Lung (tissue), 12 donors: Measurements from ENCODE around the gene GNPNAT1. TPM values are rescaled to one million over a fixed set of nuclear protein-coding genes. Genes with fewer than 3 reads are reported as not detected.

Experiments
- ATAC-seq: fragments of 200-7000 bp; cut with Tn5 transposase; one replicate; pipeline ENCODE4 v1.9.1; 2020; ENCODE audit warnings: moderate number of reproducible peaks; ENCODE audit not compliant: insufficient read depth, low FRiP score
- DNase-seq, 3 donors: peaks; one replicate each; pipeline ENCODE4 v3.0.0-alpha.2; 2013 to 2017
- H3K27ac ChIP-seq, 2 donors: one replicate each; pipeline ENCODE4 v1.5.1; 2013; ENCODE audit warnings: mild to moderate bottlenecking in 2 of 2, moderate library complexity in 2 of 2, control low read depth in 1 of 2, inconsistent platforms in 1 of 2, low read depth in 1 of 2, low read length in 1 of 2
- H3K27me3 ChIP-seq, 3 donors: one replicate each; pipeline ENCODE4 v1.5.1; 2013; ENCODE audit warnings: low read length in 2 of 3; ENCODE audit not compliant: control insufficient read depth in 3 of 3, insufficient read depth in 3 of 3
- H3K36me3 ChIP-seq, 4 donors: one replicate each; pipeline ENCODE4 v1.5.1; 2013; ENCODE audit warnings: low read length in 4 of 4, mild to moderate bottlenecking in 1 of 4, moderate library complexity in 1 of 4; ENCODE audit not compliant: control insufficient read depth in 4 of 4, insufficient read depth in 4 of 4
- H3K4me1 ChIP-seq, 5 donors: one replicate each; pipeline ENCODE4 v1.5.1; 2013; ENCODE audit warnings: low read length in 5 of 5, mild to moderate bottlenecking in 2 of 5, moderate library complexity in 1 of 5; ENCODE audit not compliant: control insufficient read depth in 5 of 5, insufficient read depth in 5 of 5
- H3K4me3 ChIP-seq: one replicate; pipeline ENCODE4 v1.5.1; 2013; ENCODE audit warnings: mild to moderate bottlenecking, control low read depth, moderate library complexity
- H3K9ac ChIP-seq, 2 donors: one replicate each; pipeline ENCODE4 v1.5.1; 2013; ENCODE audit warnings: low read length in 2 of 2, control low read depth in 1 of 2; ENCODE audit not compliant: insufficient read depth in 1 of 2
- H3K9me3 ChIP-seq, 4 donors: one replicate each; pipeline ENCODE4 v1.5.1; 2013; ENCODE audit warnings: low read length in 3 of 4, mild to moderate bottlenecking in 1 of 4, moderate library complexity in 1 of 4; ENCODE audit not compliant: control insufficient read depth in 4 of 4, insufficient read depth in 3 of 4
- CTCF ChIP-seq: IDR thresholded peaks from 2 replicates; pipeline ENCODE4 v1.5.1; 2012; ENCODE audit warnings: mild to moderate bottlenecking; ENCODE audit errors: control extremely low read depth, extremely low read depth
- WGBS, 2 donors: extraction: QIAGEN DNeasy Blood & Tissue Kit; methylation state at CpG; one replicate each; pipeline ENCODE4 v1.1.7; 2013; 5-methylcytosine and 5-hydroxymethylcytosine counted together
- polyA plus RNA-seq, 2 donors: library from polyadenylated mRNA; stranded (reverse); fragments of 200-250 nt; gene quantifications; one replicate each; pipeline ENCODE4 v1.2.1, GENCODE V29; 2013
- total RNA-seq, 2 donors: library from RNA; depleted of rRNA in 1 of 2; stranded (reverse); fragments of >200 nt in 1 of 2; gene quantifications; one replicate each; pipeline ENCODE4 v1.2.1, GENCODE V29; 2014 to 2021
- donor health status: control.
- donor health status: control.
- donor health status: Bipolar disorder and iron deficiency.
- donor health status: healthy.
- donor health status: DM: yes; HTN: yes; CAD: no.

GNPNAT1 gene
- total and polyA plus RNA-seq, 4 donors: 7.2 to 18.3 (median 12.3) TPM

GRCh38 chr14:52833891-52834290 lies 42.5 kb upstream of the GNPNAT1 start:
- ATAC-seq (no peak), DNase-seq (no peak)
- WGBS, 2 donors: 95 to 98% methylated on average over 5 of the region's 5 CpGs
- no peak for TF ChIP-seq CTCF
- H3K36me3 ChIP-seq: no peaks in the 10 kb centered on the region
- H3K27ac ChIP-seq: no peak overlapping the region
- H3K9me3 ChIP-seq: no peaks in the 10 kb centered on the region
- H3K27me3 ChIP-seq: no peaks in the 10 kb centered on the region
- no peak overlapping the region for H3K9ac ChIP-seq
- no peak overlapping the region for H3K4me3 ChIP-seq
- peaks cover 0 to 4% (median 0%) of the 10 kb centered on the region in 5 donors for H3K4me1 ChIP-seq

DNA sequence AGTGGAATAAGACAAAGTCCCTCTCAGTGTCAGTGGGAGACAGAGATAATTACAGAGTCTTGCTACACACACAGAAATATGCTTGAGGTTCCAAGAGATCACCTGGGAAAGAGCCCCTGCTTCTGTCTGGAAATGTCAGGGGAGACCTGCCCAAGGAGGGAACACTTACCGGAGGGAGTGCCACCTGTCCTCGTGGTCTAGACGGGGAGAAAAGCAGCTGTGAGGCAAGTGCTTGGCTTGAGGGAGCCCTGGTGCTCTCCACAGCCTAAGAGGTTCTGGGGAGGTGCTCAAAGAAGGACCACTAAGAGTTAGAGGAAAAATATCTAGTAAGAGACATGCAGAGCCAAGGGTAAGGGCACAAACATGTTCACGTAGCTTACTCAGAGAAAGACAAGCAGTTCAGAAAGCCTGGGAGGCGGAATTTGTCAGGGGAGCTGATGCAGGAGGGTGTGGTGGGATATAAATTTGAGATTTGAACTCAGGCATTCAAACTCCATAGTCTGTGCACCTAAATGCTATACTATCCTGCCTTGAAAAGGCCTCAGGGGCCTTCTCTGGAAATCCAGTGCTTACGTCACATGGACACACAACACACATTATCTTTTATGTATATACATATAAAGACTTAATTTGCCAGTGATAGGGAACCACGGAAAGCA lies 38.2 kb upstream of the GNPNAT1 start:
- H3K4me3 ChIP-seq: no peak overlapping the region
- peaks cover 0 to 6% (median 0%) of the 10 kb centered on the region in 5 donors for H3K4me1 ChIP-seq
- no peak for DNase-seq
- no peaks in the 10 kb centered on the region for H3K36me3 ChIP-seq
- TF ChIP-seq CTCF: no peak
- WGBS, 2 donors: 86 to 93% methylated on average over 7 of the region's 7 CpGs
- no peaks in the 10 kb centered on the region for H3K9me3 ChIP-seq
- no peak overlapping the region for H3K9ac ChIP-seq
- no peak overlapping the region for H3K27ac ChIP-seq
- H3K27me3 ChIP-seq: no peaks in the 10 kb centered on the region
- ATAC-seq: no peak

GRCh38 chr14:52827426-52827825 lies 36.0 kb upstream of the GNPNAT1 start:
- Histone ChIP-seq H3K9me3 (no peaks in the 10 kb centered on the region), H3K4me1 (peaks cover 0 to 6% (median 0%) of the 10 kb centered on the region in 5 donors), H3K27me3 (no peaks in the 10 kb centered on the region), H3K4me3 (no peak overlapping the region), H3K36me3 (no peaks in the 10 kb centered on the region), H3K9ac (no peak overlapping the region), H3K27ac (no peak overlapping the region)
- TF ChIP-seq CTCF: no peak
- ATAC-seq (no peak), DNase-seq (no peak)

DNA sequence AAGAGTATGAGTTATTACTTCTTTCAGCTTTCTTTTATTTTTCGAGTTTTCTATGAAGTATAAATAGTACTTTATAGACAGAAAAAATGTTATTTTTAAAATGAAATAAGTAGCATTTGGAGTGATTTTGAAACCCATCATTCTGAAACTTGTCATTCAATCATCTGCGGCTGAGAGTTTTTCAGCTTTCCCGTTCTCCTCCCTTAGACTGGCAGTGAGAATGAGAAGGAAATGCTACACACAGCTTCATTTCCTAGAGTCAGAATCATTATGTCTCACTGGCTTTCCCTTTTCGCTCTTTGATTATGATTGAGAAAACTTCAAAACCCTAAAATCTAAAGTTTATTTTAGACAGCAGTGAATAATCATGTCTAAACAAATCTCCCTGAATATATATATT lies 33.7 kb upstream of the GNPNAT1 start:
- DNase-seq: no peak
- 39% methylated on average over 4 of the region's 4 CpGs for WGBS, 2 donors
- no peaks in the 10 kb centered on the region for H3K27me3 ChIP-seq
- TF ChIP-seq CTCF: no peak
- H3K36me3 ChIP-seq: no peaks in the 10 kb centered on the region
- no peak overlapping the region for H3K27ac ChIP-seq
- H3K9me3 ChIP-seq: no peaks in the 10 kb centered on the region
- H3K4me3 ChIP-seq: no peak overlapping the region
- H3K9ac ChIP-seq: no peak overlapping the region
- peaks cover 0 to 6% (median 0%) of the 10 kb centered on the region in 5 donors for H3K4me1 ChIP-seq
- no peak for ATAC-seq
